Measurements from ENCODE around the gene USH2A.
"Not testable (repeated sequence)": the region's sequence is repeated elsewhere in the genome, so short reads cannot be mapped to it uniquely, and the experiment has no call there.

Gene USH2A

GRCh38 chr1:216356945-216357344 is 66.3 kb downstream of the USH2A start:
- Mint-ChIP-seq H3K4me3 (no peak overlapping the region), H3K27me3 (no peaks in the 10 kb centered on the region), H3K4me1 (no peaks in the 10 kb centered on the region), H3K36me3 (no peaks in the 10 kb centered on the region), H3K27ac (no peak overlapping the region), H3K9me3 (peaks cover 3% of the 10 kb centered on the region)
- no peak for DNase-seq (ENCODE audit: low spot score in 2 of 2)
- no peak for ATAC-seq (ENCODE audit: low read depth)

- Mint-ChIP-seq H3K36me3 (no peaks in the 10 kb centered on the region), H3K9me3 (peaks cover 1% of the 10 kb centered on the region), H3K27me3 (no peaks in the 10 kb centered on the region), H3K27ac (no peak overlapping the region), H3K4me3 (no peak overlapping the region), H3K4me1 (no peaks in the 10 kb centered on the region)
- DNase-seq (ENCODE audit: low spot score in 2 of 2) (no peak), ATAC-seq (ENCODE audit: low read depth) (no peak)
Observed at GRCh38 chr1:216350186-216350585, 73.1 kb downstream of the USH2A start.

DNA sequence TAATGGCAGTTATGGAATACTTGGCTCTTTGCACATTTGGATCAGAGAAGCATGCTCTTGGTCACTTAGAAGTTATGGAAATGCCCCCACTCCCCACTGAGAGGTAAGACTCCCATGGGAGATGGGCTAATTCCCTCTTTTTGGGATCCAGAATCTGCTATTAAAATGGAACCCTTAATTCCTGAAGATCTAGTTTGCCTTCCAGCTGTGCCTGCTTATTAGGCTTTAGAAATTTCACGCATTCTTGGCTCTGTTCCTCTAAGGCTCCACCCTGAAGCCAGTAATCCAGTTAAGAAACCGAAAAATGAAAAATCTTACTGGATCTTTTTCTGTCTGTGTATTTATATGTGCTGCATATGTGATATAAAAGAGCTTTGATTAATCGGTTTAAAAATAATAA is 76.7 kb downstream of the USH2A start:
- Mint-ChIP-seq H3K27me3 (no peaks in the 10 kb centered on the region), H3K4me3 (no peak overlapping the region), H3K4me1 (no peaks in the 10 kb centered on the region), H3K9me3 (no peaks in the 10 kb centered on the region), H3K27ac (no peak overlapping the region), H3K36me3 (no peaks in the 10 kb centered on the region)
- DNase-seq (ENCODE audit: low spot score in 2 of 2) = no peak
- ATAC-seq (ENCODE audit: low read depth) = no peak

- not testable (repeated sequence) for ATAC-seq (ENCODE audit: low read depth); H3K27ac Mint-ChIP-seq; H3K36me3 Mint-ChIP-seq
Observed at GRCh38 chr1:216340542-216340941, 82.7 kb downstream of the USH2A start.

DNA sequence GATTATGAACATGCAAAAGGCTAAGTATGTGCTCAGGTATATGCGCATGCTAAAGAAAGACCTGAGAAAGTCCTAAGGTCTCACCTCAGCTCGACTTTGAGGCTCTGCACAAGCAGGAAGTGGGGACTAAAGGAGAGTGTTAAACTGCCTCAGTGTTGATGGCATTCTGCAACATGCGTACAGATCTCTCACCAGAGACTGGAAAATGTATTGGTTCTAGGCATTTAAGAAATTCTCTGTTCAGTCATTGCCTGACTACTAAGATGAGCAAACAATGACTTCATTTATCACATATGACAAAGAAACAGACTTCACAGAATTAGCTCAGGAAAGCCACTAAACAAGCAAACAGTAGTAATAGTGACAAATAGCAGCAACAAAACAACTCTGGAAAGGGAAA is 90.8 kb downstream of the USH2A start:
- H3K4me1 Mint-ChIP-seq = no peaks in the 10 kb centered on the region
- H3K27me3 Mint-ChIP-seq = no peaks in the 10 kb centered on the region
- no peak overlapping the region for H3K4me3 Mint-ChIP-seq
- ATAC-seq (ENCODE audit: low read depth) = no peak
- H3K27ac Mint-ChIP-seq = no peak overlapping the region
- no peak for DNase-seq (ENCODE audit: low spot score in 2 of 2)
- H3K36me3 Mint-ChIP-seq = no peaks in the 10 kb centered on the region
- H3K9me3 Mint-ChIP-seq = peaks cover 4% of the 10 kb centered on the region

More at GRCh38 chr1:216340542-216340941, 82.7 kb downstream of the USH2A start:
- not testable (repeated sequence) for DNase-seq (ENCODE audit: low spot score in 2 of 2); H3K4me1 Mint-ChIP-seq; H3K27me3 Mint-ChIP-seq; H3K9me3 Mint-ChIP-seq; H3K4me3 Mint-ChIP-seq

DNA sequence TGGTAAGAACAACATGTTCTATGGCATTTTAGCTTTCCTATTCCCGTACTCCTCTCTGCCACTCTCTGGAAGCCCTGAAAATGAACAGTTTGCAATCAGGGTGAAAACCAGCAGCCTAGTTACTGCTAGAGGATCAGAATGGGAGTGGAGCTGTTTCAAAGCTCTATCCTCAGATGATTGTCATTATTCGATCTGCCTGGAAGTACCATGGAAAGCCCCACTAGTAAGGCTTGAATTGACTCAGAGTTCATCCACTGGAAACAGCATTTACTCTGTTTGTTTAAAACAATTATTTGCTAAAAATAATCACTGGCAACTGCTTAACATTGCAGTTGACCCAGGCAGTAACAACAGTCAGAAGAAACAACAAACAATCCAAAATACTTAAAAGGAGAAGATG is 91.2 kb downstream of the USH2A start:
- H3K36me3 Mint-ChIP-seq = no peaks in the 10 kb centered on the region
- ATAC-seq (ENCODE audit: low read depth) (no peak), DNase-seq (ENCODE audit: low spot score in 2 of 2) (no peak)
- H3K9me3 Mint-ChIP-seq = peaks cover 4% of the 10 kb centered on the region
- H3K27me3 Mint-ChIP-seq = no peaks in the 10 kb centered on the region
- no peaks in the 10 kb centered on the region for H3K4me1 Mint-ChIP-seq
- no peak overlapping the region for H3K4me3 Mint-ChIP-seq
- H3K27ac Mint-ChIP-seq = no peak overlapping the region

GRCh38 chr1:216331211-216331610 is 92.0 kb downstream of the USH2A start:
- Mint-ChIP-seq H3K4me1 (no peaks in the 10 kb centered on the region), H3K36me3 (no peaks in the 10 kb centered on the region), H3K9me3 (peaks cover 4% of the 10 kb centered on the region), H3K27ac (no peak overlapping the region), H3K4me3 (no peak overlapping the region), H3K27me3 (no peaks in the 10 kb centered on the region)
- DNase-seq (ENCODE audit: low spot score in 2 of 2) (no peak), ATAC-seq (ENCODE audit: low read depth) (no peak)

- no peak for DNase-seq (ENCODE audit: low spot score in 2 of 2)
- Mint-ChIP-seq H3K9me3 (peaks cover 4% of the 10 kb centered on the region), H3K36me3 (no peaks in the 10 kb centered on the region), H3K27ac (no peak overlapping the region), H3K4me3 (no peak overlapping the region), H3K27me3 (no peaks in the 10 kb centered on the region), H3K4me1 (no peaks in the 10 kb centered on the region)
- no peak for ATAC-seq (ENCODE audit: low read depth)
Observed at GRCh38 chr1:216330262-216330661, 93.0 kb downstream of the USH2A start.

DNA sequence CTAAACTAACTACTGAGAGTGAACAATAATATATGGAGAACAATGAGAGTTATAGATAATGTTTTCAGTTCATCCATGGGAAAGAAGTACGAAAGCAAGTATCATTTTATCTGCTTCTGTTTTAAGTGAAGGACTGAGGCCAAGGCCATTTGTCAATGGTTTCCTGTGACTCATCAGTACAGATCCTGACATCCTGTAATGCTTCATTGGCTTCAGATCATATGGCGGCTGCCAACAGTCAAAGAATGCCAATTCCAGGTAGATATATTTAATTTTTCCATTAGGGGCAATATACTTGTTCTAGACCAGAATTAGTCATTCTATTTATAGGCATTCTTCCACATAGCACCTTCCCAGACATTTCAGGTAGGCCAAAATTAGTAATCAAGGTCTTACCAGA is 97.3 kb downstream of the USH2A start:
- no peaks in the 10 kb centered on the region for H3K4me1 Mint-ChIP-seq
- no peaks in the 10 kb centered on the region for H3K9me3 Mint-ChIP-seq
- no peaks in the 10 kb centered on the region for H3K27me3 Mint-ChIP-seq
- no peak overlapping the region for H3K4me3 Mint-ChIP-seq
- no peak overlapping the region for H3K27ac Mint-ChIP-seq
- no peak for ATAC-seq (ENCODE audit: low read depth)
- no peaks in the 10 kb centered on the region for H3K36me3 Mint-ChIP-seq
- DNase-seq (ENCODE audit: low spot score in 2 of 2) = no peak

GRCh38 chr1:216325336-216325735 is 97.9 kb downstream of the USH2A start:
- Mint-ChIP-seq H3K4me3 (no peak overlapping the region), H3K27me3 (no peaks in the 10 kb centered on the region), H3K36me3 (no peaks in the 10 kb centered on the region), H3K27ac (no peak overlapping the region), H3K9me3 (no peaks in the 10 kb centered on the region), H3K4me1 (no peaks in the 10 kb centered on the region)
- ATAC-seq (ENCODE audit: low read depth) = no peak
- DNase-seq (ENCODE audit: low spot score in 2 of 2) = no peak

DNA sequence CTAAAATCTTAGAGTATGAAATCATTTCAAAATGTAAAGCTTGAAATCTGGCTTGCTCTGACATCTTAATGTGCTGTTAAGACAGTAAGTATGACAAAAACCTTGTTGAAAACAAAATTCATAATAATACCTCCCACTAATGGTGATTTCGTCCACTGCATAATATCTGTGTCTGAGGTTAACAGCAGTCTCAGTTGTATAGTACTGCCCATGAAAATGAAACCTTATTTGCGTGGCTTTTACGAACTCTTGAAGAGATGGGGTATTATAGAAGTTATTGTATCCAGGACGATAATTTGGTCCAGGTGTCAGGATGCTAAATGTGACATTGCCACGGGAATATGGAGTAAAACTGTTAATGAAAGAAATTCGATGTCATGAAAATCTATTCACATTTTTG is 99.9 kb downstream of the USH2A start:
- H3K27me3 Mint-ChIP-seq = no peaks in the 10 kb centered on the region
- ATAC-seq (ENCODE audit: low read depth) (no peak), DNase-seq (ENCODE audit: low spot score in 2 of 2) (no peak)
- H3K4me3 Mint-ChIP-seq = no peak overlapping the region
- no peaks in the 10 kb centered on the region for H3K9me3 Mint-ChIP-seq
- H3K4me1 Mint-ChIP-seq = no peaks in the 10 kb centered on the region
- H3K36me3 Mint-ChIP-seq = no peaks in the 10 kb centered on the region
- no peak overlapping the region for H3K27ac Mint-ChIP-seq

DNA sequence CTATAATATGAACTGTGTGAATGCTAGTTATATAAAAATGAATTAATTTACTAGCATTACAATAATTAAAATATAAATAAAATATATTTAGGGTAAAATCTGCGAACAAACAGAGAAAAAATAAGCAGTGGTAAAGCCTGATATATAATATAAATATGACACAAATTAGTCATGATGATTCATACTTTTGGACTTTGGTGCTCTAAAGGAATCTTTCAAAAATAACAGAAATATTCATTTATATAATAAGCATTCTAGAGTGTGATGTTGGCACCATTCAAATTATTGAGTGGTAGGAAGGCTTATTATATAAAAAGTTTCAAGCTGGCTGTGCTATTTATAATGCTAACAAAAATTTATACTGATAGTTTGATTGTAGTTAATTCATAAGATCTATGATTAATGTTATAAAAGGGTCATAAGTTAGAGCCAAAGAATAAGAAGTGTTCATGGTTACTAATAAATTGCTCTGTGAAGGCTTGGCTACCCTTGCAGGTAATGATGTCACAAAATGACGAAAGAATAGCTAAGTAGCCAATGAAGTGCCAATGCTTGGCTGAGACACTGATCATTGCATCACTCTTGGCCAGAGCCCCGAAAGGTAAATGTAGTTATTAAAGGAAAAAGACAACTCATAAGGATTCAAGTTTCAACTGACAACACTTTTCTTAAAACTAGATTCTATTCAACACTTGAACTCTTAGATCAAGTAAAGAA is 108.7 kb downstream of the USH2A start:
- no peak for ATAC-seq (ENCODE audit: low read depth)
- no peak for DNase-seq (ENCODE audit: low spot score in 2 of 2)

GRCh38 chr1:216310776-216311175 is 112.5 kb downstream of the USH2A start:
- no peaks in the 10 kb centered on the region for H3K27me3 Mint-ChIP-seq
- H3K27ac Mint-ChIP-seq = no peak overlapping the region
- no peaks in the 10 kb centered on the region for H3K4me1 Mint-ChIP-seq
- no peak for ATAC-seq (ENCODE audit: low read depth)
- H3K36me3 Mint-ChIP-seq = no peaks in the 10 kb centered on the region
- no peaks in the 10 kb centered on the region for H3K9me3 Mint-ChIP-seq
- DNase-seq (ENCODE audit: low spot score in 2 of 2) = no peak
- H3K4me3 Mint-ChIP-seq = no peak overlapping the region

More for the DNA sequence above, 108.7 kb downstream of the USH2A start:
- no peaks in the 10 kb centered on the region for H3K4me1 Mint-ChIP-seq
- H3K4me3 Mint-ChIP-seq = no peak overlapping the region
- H3K9me3 Mint-ChIP-seq = no peaks in the 10 kb centered on the region
- H3K27me3 Mint-ChIP-seq = no peaks in the 10 kb centered on the region
- H3K27ac Mint-ChIP-seq = no peak overlapping the region
- no peaks in the 10 kb centered on the region for H3K36me3 Mint-ChIP-seq

DNA sequence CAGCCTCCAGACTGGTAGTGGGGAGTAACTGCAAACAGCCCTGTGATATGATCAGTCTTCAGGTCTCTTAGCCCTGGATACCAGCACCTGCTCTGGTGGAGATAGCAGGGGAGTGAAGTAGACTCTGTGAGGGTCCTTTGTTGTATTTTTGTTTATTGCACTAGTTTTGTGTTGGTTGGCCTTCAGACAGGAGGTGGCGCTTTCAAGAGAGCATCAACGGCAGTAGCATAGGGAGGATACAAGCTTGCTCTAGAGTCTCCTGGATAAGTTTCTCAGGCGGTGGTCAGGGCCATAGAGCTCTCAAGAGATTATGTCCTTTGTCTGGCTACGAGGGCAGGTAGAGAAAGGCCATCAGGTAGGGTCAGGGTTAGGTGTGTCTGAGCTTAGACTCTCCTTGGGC is 116.4 kb downstream of the USH2A start:
- Mint-ChIP-seq H3K4me1 (no peaks in the 10 kb centered on the region), H3K9me3 (no peaks in the 10 kb centered on the region), H3K4me3 (no peak overlapping the region), H3K36me3 (no peaks in the 10 kb centered on the region), H3K27me3 (no peaks in the 10 kb centered on the region), H3K27ac (no peak overlapping the region)
- ATAC-seq (ENCODE audit: low read depth) (no peak), DNase-seq (ENCODE audit: low spot score in 2 of 2) (no peak)

DNA sequence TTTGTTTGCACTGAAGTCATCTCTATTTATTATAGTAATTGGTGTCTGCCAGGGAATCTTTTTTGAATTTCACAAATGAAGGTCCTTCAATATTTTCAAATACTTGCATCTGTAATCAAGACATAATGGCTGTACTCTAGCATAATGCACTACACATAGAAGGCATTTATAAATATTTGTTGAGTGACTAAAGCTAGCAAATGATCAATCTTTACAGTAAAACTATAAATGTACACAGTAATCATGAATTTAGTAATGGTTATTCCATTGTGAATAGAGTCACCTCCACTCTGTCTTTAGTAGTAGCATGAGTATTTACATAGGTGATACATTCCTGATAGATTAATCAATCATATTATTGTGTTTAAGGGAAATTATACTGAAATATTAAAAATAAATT is 119.6 kb downstream of the USH2A start:
- no peak overlapping the region for H3K27ac Mint-ChIP-seq
- H3K4me1 Mint-ChIP-seq = no peaks in the 10 kb centered on the region
- no peak for DNase-seq (ENCODE audit: low spot score in 2 of 2)
- no peak overlapping the region for H3K4me3 Mint-ChIP-seq
- H3K9me3 Mint-ChIP-seq = no peaks in the 10 kb centered on the region
- H3K27me3 Mint-ChIP-seq = no peaks in the 10 kb centered on the region
- H3K36me3 Mint-ChIP-seq = no peaks in the 10 kb centered on the region
- ATAC-seq (ENCODE audit: low read depth) = no peak
